ENCODE measurements around the gene TRIM33.

GRCh38 chr1:114505148-114505561 is 5.8 kb downstream of the TRIM33 start:
- TF ChIP-seq, protein P1, sequence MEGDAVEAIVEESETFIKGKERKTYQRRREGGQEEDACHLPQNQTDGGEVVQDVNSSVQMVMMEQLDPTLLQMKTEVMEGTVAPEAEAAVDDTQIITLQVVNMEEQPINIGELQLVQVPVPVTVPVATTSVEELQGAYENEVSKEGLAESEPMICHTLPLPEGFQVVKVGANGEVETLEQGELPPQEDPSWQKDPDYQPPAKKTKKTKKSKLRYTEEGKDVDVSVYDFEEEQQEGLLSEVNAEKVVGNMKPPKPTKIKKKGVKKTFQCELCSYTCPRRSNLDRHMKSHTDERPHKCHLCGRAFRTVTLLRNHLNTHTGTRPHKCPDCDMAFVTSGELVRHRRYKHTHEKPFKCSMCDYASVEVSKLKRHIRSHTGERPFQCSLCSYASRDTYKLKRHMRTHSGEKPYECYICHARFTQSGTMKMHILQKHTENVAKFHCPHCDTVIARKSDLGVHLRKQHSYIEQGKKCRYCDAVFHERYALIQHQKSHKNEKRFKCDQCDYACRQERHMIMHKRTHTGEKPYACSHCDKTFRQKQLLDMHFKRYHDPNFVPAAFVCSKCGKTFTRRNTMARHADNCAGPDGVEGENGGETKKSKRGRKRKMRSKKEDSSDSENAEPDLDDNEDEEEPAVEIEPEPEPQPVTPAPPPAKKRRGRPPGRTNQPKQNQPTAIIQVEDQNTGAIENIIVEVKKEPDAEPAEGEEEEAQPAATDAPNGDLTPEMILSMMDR (conservative IDR thresholded peaks at IDR 0.05; ENCODE audit: low read depth, low read length) = no peak
- no peak for TF ChIP-seq EZH2 (IDR thresholded peaks at IDR 0.05; ENCODE audit: borderline replicate concordance, low read depth, low read length, poor library complexity, severe bottlenecking)
